PFSK-1 (cell line): ENCODE measurements around the gene FBXO34.

Experiments
- FOXP2 ChIP-seq: optimal IDR thresholded peaks from 2 replicates; pipeline ENCODE3; 2011; ENCODE audit warnings: borderline replicate concordance, control low read depth, inconsistent platforms; ENCODE audit not compliant: insufficient read depth; ENCODE audit errors: extremely low read length, extremely low read depth
- POLR2AphosphoS5 ChIP-seq: IDR thresholded peaks from 2 replicates; pipeline ENCODE4 v1.6.1; 2012; ENCODE audit warnings: low read depth, mild to moderate bottlenecking, control low read depth, low read length, moderate library complexity
- SIN3A ChIP-seq: IDR thresholded peaks from 2 replicates; pipeline ENCODE4 v1.6.1; 2012; ENCODE audit warnings: mild to moderate bottlenecking, low read length, moderate library complexity, borderline replicate concordance; ENCODE audit not compliant: insufficient read depth
- TAF1 ChIP-seq: IDR thresholded peaks from 2 replicates; pipeline ENCODE4 v1.6.1; 2012; ENCODE audit warnings: low read length, control low read depth, borderline replicate concordance; ENCODE audit not compliant: insufficient read depth
- TF ChIP-seq, protein P1 (sequence below), 2 experiments: IDR thresholded peaks; 2 replicates each; pipeline versions ENCODE4 v1.6.1 to v1.8.0; 2011 to 2012; ENCODE audit warnings: low read depth in 2 of 2, low read length in 2 of 2, control low read depth in 1 of 2, inconsistent platforms in 1 of 2, mild to moderate bottlenecking in 1 of 2, moderate library complexity in 1 of 2; ENCODE audit not compliant: insufficient read depth in 1 of 2

The FBXO34 gene

DNA sequence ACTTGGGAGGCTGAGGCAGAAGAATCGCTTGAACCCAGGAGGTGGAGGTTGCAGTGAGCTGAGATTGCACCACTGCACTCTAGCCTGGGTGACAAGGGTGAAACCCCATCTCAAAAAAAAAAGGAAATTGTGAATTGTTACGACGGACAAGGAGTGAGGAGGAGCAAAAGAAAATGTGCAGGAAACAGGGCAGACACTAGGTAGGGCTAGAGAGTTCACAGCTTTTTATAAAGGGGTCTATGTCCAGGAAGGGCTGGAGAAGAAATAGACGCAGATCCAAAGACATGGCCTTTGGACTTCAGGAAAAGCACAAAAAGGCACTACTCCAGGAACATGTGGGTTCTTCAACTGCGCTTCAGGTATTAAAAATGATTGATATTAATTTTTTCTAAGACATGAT, 106.0 kb downstream of the FBXO34 start:
- TF ChIP-seq SIN3A (no peak), POLR2AphosphoS5 (no peak), TAF1 (no peak), FOXP2 (no peak)
- TF ChIP-seq, protein P1, sequence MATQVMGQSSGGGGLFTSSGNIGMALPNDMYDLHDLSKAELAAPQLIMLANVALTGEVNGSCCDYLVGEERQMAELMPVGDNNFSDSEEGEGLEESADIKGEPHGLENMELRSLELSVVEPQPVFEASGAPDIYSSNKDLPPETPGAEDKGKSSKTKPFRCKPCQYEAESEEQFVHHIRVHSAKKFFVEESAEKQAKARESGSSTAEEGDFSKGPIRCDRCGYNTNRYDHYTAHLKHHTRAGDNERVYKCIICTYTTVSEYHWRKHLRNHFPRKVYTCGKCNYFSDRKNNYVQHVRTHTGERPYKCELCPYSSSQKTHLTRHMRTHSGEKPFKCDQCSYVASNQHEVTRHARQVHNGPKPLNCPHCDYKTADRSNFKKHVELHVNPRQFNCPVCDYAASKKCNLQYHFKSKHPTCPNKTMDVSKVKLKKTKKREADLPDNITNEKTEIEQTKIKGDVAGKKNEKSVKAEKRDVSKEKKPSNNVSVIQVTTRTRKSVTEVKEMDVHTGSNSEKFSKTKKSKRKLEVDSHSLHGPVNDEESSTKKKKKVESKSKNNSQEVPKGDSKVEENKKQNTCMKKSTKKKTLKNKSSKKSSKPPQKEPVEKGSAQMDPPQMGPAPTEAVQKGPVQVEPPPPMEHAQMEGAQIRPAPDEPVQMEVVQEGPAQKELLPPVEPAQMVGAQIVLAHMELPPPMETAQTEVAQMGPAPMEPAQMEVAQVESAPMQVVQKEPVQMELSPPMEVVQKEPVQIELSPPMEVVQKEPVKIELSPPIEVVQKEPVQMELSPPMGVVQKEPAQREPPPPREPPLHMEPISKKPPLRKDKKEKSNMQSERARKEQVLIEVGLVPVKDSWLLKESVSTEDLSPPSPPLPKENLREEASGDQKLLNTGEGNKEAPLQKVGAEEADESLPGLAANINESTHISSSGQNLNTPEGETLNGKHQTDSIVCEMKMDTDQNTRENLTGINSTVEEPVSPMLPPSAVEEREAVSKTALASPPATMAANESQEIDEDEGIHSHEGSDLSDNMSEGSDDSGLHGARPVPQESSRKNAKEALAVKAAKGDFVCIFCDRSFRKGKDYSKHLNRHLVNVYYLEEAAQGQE (IDR thresholded peaks at IDR 0.05; ENCODE audit: insufficient read depth in 1 of 2, low read depth in 2 of 2, low read length in 2 of 2), result no peak

DNA sequence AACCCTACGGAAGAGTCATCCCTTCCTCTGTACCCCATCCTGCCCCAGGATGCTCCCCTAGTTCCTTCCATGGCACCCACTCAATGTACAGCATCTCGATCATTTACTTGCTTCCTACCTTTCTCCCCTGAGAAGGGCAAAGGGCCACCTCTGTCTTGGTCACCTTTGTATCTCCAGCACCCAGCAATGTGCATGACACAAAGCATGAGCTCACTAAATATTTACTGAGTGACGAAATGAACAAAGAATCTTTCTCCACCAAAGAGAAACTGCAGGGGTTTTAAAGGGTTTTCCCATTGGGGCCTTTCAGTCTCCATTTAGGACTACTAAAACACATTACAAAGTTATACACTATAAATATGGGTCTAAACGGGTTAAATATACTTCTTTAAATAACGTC, 109.8 kb downstream of the FBXO34 start:
- no peak for TF ChIP-seq TAF1
- no peak for TF ChIP-seq SIN3A
- no peak for TF ChIP-seq POLR2AphosphoS5

- TF ChIP-seq FOXP2 (no peak), SIN3A (no peak), POLR2AphosphoS5 (no peak), TAF1 (no peak)
- TF ChIP-seq, protein P1 (IDR thresholded peaks at IDR 0.05; ENCODE audit: insufficient read depth in 1 of 2, low read depth in 2 of 2, low read length in 2 of 2), result no peak
These were observed 110.3 kb downstream of the FBXO34 start for GRCh38 chr14:55381561-55381960.

DNA sequence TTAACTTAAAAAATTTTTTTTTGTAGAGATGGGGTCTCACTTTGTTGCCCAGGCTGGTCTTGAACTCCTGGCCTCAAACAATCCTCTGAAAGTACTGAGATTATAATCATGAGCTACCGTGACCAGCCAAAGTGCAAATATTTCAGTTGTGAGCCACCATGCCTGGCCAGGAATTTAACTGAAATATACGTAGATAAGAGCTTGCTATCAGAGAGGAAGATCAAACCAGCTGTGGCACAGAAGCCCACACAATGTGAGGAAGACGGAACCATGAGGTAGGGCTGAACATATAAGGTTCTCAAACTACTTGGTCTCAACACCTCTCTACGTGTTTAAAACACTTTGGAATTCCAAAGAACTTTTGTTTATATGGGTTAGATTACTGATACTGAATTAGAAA, 111.3 kb downstream of the FBXO34 start:
- TF ChIP-seq SIN3A, result no peak
- TF ChIP-seq, protein P1 (IDR thresholded peaks at IDR 0.05; ENCODE audit: insufficient read depth in 1 of 2, low read depth in 2 of 2, low read length in 2 of 2), result no peak
- no peak for TF ChIP-seq TAF1
- TF ChIP-seq POLR2AphosphoS5, result no peak
- no peak for TF ChIP-seq FOXP2

DNA sequence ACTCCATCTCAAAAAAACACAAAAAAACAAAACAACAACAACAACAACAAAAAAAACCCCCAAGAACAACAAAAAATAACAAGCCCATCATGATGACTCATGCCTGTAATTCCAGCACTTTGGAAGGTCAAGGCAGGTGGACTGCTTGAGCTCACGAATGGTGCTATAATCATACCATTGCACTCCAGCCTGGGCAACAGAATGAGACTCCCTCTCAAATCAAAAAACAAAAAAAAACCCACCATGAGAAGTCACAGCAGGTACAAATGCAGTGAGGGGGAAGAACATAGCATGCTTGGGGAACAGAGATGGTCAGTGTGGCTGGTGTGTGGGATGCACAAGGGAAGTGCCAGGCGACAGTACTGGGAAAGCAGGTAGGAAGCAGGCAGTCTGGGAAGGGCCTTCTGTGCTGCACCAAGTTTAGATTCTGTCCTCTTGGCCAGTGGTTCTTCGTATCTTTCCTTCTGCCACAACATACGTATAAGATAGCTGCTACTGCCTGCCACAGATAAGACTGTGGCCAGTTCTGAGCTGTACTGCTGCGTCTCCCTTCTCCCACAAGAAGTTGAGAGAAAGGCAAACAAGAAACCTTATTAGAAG, 112.4 kb downstream of the FBXO34 start:
- TF ChIP-seq, protein P1 (IDR thresholded peaks at IDR 0.05; ENCODE audit: insufficient read depth in 1 of 2, low read depth in 2 of 2, low read length in 2 of 2), result no peak
- TF ChIP-seq SIN3A (no peak), TAF1 (no peak), FOXP2 (no peak), POLR2AphosphoS5 (no peak)
